ENCODE data around the gene ZNF777. TPM values are rescaled to one million over a fixed set of nuclear protein-coding genes. Genes with fewer than 3 reads are reported as not detected.

The ZNF777 gene
- total and polyA plus RNA-seq, 2 experiments from 2014 or later: 2.8 to 7.9 TPM

DNA sequence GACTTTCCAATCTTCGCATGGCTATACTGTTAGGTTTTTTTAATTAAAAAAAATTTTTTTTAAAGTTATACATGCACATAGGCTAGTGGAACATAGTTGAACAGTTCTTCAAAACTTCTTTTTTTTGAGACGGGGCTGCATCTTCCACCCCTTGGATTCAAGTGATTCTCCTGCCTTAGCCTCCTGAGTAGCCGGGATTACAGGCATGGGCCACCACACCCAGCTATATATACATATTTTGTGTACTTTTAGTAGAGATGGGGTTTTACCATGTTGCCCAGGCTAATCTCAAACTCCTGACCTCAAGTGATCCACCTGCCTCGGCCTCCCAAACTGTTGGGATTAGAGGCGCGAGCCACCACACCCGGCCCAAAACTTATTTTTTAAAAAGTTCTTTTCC, 17.3 kb downstream of the ZNF777 start:
- Mint-ChIP-seq H3K9me3 (no peaks in the 10 kb centered on the region), H3K4me1 (no peaks in the 10 kb centered on the region), H3K4me3 (no peak overlapping the region), H3K27ac (no peak overlapping the region), H3K36me3 (ENCODE audit: low read depth) (peaks cover 12% of the 10 kb centered on the region; the same call in 2 of the 3 replicates), H3K27me3 (ENCODE audit: insufficient read depth, low read depth, poor library complexity) (no peaks in the 10 kb centered on the region)
- DNase-seq (ENCODE audit: low spot score): no peak
- no peak overlapping the region for H3K27ac ChIP-seq (ENCODE audit: low read depth)
- H4K20me1 ChIP-seq (replicated peaks; ENCODE audit: insufficient read depth): peaks cover 9% of the 10 kb centered on the region; the same call in 1 of the 2 replicates
- H3K79me2 ChIP-seq (replicated peaks; ENCODE audit: insufficient read depth): no peaks in the 10 kb centered on the region
- H2AFZ ChIP-seq: no peak overlapping the region
- H3K9me2 ChIP-seq (ENCODE audit: insufficient read depth): no peaks in the 10 kb centered on the region
- H3K4me3 ChIP-seq: no peak overlapping the region
- H3K4me2 ChIP-seq: no peak overlapping the region
- H3F3A ChIP-seq (replicated peaks; ENCODE audit: low read depth): no peaks in the 10 kb centered on the region
- H3K27me3 ChIP-seq (ENCODE audit: insufficient read depth): no peaks in the 10 kb centered on the region
- TF ChIP-seq REST (IDR thresholded peaks at IDR 0.05; ENCODE audit: unreplicated experiment) (no peak), POLR2AphosphoS5 (IDR thresholded peaks at IDR 0.05; ENCODE audit: low read depth) (no peak), ETS1 (IDR thresholded peaks at IDR 0.05) (no peak), ZNF331 (CRISPR knock-in tag; IDR thresholded peaks at IDR 0.05; ENCODE audit: low read depth) (no peak), NANOG (IDR thresholded peaks at IDR 0.05; ENCODE audit: borderline replicate concordance) (no peak), JUNB (IDR thresholded peaks at IDR 0.05; ENCODE audit: unreplicated experiment) (no peak), EZH2phosphoT487 (IDR thresholded peaks at IDR 0.05; ENCODE audit: unreplicated experiment) (no peak), EZH2 (IDR thresholded peaks at IDR 0.05; ENCODE audit: low read depth, unreplicated experiment) (no peak), CREB1 (CRISPR knock-in tag; IDR thresholded peaks at IDR 0.05; ENCODE audit: low read depth) (no peak), ZNF114 (CRISPR knock-in tag; IDR thresholded peaks at IDR 0.05) (no peak), STAT1 (IDR thresholded peaks at IDR 0.05; ENCODE audit: unreplicated experiment) (no peak)
- TF ChIP-seq, protein P1, sequence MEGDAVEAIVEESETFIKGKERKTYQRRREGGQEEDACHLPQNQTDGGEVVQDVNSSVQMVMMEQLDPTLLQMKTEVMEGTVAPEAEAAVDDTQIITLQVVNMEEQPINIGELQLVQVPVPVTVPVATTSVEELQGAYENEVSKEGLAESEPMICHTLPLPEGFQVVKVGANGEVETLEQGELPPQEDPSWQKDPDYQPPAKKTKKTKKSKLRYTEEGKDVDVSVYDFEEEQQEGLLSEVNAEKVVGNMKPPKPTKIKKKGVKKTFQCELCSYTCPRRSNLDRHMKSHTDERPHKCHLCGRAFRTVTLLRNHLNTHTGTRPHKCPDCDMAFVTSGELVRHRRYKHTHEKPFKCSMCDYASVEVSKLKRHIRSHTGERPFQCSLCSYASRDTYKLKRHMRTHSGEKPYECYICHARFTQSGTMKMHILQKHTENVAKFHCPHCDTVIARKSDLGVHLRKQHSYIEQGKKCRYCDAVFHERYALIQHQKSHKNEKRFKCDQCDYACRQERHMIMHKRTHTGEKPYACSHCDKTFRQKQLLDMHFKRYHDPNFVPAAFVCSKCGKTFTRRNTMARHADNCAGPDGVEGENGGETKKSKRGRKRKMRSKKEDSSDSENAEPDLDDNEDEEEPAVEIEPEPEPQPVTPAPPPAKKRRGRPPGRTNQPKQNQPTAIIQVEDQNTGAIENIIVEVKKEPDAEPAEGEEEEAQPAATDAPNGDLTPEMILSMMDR (conservative IDR thresholded peaks at IDR 0.05; ENCODE audit: low read depth in 2 of 2): no peak
- TF ChIP-seq, protein P2, sequence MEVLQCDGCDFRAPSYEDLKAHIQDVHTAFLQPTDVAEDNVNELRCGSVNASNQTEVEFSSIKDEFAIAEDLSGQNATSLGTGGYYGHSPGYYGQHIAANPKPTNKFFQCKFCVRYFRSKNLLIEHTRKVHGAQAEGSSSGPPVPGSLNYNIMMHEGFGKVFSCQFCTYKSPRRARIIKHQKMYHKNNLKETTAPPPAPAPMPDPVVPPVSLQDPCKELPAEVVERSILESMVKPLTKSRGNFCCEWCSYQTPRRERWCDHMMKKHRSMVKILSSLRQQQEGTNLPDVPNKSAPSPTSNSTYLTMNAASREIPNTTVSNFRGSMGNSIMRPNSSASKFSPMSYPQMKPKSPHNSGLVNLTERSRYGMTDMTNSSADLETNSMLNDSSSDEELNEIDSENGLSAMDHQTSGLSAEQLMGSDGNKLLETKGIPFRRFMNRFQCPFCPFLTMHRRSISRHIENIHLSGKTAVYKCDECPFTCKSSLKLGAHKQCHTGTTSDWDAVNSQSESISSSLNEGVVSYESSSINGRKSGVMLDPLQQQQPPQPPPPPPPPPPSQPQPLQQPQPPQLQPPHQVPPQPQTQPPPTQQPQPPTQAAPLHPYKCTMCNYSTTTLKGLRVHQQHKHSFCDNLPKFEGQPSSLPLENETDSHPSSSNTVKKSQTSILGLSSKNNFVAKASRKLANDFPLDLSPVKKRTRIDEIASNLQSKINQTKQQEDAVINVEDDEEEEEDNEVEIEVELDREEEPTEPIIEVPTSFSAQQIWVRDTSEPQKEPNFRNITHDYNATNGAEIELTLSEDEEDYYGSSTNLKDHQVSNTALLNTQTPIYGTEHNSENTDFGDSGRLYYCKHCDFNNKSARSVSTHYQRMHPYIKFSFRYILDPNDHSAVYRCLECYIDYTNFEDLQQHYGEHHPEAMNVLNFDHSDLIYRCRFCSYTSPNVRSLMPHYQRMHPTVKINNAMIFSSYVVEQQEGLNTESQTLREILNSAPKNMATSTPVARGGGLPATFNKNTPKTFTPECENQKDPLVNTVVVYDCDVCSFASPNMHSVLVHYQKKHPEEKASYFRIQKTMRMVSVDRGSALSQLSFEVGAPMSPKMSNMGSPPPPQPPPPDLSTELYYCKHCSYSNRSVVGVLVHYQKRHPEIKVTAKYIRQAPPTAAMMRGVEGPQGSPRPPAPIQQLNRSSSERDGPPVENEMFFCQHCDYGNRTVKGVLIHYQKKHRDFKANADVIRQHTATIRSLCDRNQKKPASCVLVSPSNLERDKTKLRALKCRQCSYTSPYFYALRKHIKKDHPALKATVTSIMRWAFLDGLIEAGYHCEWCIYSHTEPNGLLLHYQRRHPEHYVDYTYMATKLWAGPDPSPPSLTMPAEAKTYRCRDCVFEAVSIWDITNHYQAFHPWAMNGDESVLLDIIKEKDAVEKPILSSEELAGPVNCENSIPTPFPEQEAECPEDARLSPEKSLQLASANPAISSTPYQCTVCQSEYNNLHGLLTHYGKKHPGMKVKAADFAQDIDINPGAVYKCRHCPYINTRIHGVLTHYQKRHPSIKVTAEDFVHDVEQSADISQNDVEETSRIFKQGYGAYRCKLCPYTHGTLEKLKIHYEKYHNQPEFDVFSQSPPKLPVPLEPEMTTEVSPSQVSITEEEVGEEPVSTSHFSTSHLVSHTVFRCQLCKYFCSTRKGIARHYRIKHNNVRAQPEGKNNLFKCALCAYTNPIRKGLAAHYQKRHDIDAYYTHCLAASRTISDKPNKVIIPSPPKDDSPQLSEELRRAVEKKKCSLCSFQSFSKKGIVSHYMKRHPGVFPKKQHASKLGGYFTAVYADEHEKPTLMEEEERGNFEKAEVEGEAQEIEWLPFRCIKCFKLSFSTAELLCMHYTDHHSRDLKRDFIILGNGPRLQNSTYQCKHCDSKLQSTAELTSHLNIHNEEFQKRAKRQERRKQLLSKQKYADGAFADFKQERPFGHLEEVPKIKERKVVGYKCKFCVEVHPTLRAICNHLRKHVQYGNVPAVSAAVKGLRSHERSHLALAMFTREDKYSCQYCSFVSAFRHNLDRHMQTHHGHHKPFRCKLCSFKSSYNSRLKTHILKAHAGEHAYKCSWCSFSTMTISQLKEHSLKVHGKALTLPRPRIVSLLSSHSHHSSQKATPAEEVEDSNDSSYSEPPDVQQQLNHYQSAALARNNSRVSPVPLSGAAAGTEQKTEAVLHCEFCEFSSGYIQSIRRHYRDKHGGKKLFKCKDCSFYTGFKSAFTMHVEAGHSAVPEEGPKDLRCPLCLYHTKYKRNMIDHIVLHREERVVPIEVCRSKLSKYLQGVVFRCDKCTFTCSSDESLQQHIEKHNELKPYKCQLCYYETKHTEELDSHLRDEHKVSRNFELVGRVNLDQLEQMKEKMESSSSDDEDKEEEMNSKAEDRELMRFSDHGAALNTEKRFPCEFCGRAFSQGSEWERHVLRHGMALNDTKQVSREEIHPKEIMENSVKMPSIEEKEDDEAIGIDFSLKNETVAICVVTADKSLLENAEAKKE (CRISPR knock-in tag; IDR thresholded peaks at IDR 0.05): no peak
- H3K36me3 ChIP-seq (ENCODE audit: insufficient read depth): no peaks in the 10 kb centered on the region
- ATAC-seq: no peak
- no peaks in the 10 kb centered on the region for H3K4me1 ChIP-seq (ENCODE audit: insufficient read depth)

Data from GM23338 (cell line).